HG03354 (cell line): ENCODE measurements around the gene LPO.
A peak's percentile ranks its signal among the peaks of the same experiment; 100 is the strongest.

Experiments used
- ATAC-seq: cut with Tn5 transposase; IDR thresholded peaks from one replicate; pipeline ENCODE4 v1.9.1; 2021; ENCODE audit warnings: mild to moderate bottlenecking; ENCODE audit not compliant: unreplicated experiment, poor library complexity, severe bottlenecking

Gene LPO

DNA sequence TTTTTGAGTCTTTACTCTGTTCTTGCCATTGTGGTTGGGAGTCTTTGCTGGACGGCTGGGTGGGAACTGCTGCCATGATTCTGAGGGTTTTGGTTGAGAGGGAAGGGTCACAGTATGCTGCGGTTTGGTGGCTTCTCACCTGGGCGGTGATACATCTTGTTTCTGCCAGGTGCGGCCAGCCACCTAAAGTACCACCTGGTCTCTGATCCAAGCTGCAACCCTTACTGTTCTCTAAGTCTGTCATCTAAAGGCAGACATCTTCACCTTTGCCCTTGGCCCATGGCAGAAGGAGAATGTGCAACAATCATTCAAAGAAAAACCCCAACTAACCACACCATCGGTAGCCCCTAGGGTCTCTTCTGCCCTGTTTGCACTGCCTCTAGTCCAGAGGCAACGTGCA, 62.0 kb downstream of the LPO start:
- ATAC-seq, result no peak

DNA sequence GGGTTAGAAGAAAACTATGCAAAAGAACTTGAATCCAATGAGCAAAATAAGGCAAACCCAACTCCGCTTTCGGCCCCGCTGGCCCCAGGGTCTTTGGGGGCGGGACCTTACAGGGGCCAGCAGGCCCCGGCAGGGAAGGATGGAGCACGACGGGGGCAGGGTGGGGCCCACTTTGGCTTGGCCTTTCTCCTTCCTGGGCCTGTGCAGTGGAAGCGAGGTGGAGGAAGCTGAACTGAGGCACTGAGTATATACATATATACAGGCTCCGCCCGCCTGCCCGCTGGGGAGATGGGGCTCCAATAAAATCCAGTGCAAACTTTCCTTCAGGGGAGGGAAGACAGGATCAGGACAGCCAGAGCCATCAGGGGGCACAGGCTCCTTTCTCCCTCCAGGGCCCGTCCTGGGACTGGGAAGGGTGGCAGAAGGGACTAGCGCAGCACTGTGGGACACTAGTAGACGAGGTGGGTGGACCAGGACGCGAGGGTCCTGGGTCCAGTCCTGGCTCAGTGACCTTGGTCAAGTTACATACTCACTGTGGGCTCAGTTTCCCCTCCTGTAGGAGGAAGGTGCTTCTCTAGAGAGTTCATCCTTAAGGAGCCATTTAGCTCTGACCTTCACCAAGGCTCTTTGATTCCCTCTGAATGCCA, 63.2 kb downstream of the LPO start:
- ATAC-seq, result no peak

DNA sequence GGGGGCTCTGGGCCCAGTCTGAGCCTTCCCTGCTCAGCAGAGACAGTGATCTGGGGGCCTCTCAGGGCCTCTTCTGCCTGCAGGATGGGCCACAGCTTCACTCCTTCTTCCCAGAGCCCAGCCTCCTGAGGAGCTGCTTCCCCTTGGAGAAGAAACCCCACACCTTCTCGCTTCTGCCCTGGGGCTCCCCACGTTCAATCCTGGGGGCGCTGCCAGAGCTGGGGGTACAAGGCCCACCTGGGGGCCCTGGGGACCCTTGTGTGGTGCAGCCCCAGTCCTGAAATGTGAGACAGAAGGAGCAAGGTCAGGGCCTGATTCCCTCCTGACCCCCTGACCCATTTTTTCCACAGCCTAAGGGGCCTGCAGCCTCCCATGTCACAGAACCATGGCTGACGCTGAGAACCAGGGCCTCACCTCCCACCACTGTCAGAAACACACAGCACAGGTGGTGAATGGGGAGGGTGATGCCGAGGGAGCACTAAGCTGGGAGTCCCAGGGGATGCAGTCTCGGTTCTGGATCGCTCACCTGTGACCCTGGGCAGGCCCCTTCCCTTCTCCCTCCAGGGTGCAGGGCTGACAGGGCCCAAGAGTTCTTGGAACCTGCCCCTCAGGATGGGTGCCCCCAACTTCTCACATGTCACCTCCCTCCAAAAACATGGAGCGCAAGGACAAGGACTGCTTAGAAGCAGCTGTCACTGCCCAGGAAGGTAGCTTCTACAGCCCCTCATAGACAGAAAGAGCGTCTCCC, 64.0 kb downstream of the LPO start:
- ATAC-seq, result no peak

DNA sequence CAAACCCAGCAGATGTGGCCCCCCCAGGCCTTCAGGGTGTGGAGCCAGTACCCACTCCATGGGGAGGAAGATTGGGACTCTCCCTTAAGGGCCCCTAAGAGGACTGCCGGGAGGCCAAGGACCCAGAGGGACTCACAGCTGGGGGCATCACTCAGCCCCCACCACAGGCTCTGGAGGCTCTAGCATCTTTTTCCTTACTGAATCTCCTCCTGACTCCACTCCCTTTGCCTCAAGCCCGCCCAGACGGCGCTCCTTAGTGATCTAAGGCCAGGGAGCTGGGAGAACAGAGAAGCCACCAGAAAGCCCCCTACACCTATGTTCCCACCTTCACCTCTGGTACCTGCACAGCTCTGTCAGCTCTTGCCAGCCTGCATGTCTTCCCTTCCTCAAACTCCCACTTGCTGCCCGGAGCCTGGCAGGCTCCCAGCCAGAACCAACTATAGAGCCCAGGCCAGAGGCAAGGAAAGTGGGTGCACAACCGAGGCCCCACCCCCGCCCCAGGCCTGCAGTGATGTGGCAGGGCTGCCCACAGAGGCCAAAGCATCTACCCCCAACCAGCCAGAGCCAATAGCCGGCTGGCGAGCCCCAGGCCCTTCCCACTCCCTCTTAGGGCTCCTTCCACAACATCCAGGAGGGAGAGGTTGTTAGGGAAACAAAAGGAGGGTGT, 64.7 kb downstream of the LPO start:
- ATAC-seq, result no peak

DNA sequence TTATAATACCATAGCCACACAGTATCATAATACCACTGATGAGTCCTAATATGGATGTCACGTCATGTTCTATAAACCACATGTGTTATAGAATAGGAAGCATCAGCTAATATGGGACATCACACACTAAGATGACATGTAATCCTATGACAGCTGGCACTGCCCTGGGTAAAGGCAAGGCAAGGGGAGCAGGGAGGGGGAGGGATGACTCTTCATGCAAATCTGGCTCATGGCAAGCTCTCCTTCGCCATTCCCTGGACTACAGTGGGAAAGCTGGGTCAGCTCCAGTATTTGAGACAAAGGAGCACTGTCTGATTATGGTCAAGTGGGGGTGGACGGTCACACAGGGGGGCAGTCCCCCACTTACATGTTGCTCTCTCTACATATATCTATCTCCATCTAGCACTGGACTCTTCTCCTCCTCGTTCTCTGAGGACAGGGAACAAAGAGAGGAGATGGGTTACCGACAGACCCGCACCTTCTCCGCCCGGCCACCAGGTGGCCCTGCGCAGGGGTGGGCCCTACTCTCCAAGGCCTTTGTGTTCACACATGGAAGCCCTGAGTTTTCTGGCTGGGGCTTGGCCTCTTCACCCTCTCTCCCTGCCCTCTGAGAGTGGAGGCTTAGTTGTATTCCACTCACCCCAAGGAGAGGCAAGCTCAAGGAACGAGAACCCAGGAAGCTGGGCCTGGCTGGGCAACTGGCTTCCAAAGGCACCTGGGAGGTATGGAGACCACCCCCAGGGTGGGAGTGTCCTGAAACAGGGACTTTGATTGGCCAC, 65.8 kb downstream of the LPO start:
- peak; percentile 55 for ATAC-seq

DNA sequence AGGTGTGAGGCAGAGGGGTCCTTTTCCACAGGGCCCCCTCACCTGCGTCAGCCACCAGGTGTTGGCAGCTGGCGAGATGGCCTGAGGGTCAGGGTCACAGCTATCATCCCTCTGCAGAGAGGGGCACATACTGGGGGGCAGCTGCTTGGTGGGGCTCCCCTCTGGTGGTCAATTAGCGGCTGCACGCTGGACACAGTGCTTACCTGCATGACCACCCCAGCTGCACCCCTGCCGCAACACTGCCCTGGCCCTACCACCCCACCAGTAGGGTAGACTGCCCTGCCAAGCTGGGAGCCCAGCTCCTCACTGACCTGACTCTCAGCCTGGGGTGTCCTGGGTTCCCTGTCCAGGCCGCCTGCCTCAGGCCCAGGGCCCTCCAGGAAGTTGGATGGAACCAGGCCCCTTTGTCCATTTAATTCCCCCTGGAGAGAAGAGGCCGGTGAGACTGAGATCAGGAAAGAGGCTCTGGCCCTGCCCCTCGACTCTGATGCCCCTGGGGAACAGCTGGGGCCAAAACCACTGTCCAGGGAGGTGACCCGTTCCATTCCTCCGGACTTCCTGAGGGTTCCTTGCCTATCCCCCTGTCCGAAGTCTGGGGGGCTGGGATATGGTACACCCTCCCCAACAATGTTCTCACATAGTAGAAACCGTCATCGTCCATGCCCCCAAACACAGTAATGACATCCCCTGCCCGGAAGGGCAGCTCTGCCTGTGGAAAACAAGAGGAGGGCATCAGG, 66.5 kb downstream of the LPO start:
- ATAC-seq, result no peak

DNA sequence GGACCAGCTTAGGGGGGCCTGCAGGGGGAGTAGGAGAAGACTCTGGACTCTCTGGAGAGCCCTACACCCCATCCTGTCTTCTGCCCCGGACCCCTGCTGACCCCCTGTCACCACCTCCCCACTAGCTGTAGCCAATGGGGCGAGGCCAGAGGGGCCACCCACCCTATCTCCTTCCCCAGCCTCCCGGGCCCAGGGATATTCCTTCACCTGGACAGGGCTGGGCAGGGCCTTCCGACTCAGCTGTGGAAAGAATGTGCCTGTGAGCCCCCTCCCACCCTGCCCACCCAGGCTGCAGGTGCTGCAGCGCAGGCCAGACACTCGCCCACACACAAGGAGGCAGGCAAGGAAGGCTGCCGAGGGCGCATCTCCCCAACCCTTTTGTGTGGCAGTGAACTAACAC, 67.2 kb downstream of the LPO start:
- no peak for ATAC-seq

DNA sequence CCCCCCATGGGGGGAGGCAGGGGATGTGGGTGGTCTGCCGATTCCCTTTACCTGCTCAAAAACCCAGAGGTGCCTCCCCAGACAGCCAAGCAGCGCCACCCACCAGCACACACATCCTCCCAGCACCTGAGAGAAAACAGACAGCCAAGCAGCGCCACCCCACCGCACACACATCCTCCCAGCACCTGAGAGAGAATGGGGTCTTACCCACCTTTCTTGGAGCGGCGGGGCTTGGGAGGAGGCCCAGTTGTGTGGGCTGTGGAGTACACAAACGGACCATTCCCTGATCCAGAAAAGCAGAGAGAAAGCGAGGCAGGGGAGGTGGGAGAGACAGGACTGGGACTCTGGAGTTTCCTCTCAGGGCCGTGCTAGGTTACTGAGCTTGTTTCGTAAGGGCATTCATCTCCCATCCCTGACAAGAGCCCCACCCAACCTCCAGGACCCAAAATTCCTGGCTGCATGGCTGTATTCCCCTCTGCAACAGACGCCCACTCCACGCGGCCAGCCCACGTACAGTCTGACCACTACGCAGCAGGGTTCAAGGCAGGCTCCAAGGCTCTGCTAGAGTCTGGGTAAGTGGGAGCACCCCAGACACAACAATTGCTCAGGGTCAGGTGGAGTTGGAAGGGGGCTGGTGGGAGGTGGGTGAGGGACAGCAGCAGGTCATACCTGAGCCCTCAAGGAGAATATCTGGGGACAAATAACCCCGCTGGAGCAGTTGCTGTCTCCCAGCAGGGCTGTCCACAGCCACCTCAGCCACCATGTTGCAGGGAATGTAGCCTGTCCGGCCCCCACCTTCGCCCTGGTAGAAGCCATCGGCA, 68.0 kb downstream of the LPO start:
- no peak for ATAC-seq

DNA sequence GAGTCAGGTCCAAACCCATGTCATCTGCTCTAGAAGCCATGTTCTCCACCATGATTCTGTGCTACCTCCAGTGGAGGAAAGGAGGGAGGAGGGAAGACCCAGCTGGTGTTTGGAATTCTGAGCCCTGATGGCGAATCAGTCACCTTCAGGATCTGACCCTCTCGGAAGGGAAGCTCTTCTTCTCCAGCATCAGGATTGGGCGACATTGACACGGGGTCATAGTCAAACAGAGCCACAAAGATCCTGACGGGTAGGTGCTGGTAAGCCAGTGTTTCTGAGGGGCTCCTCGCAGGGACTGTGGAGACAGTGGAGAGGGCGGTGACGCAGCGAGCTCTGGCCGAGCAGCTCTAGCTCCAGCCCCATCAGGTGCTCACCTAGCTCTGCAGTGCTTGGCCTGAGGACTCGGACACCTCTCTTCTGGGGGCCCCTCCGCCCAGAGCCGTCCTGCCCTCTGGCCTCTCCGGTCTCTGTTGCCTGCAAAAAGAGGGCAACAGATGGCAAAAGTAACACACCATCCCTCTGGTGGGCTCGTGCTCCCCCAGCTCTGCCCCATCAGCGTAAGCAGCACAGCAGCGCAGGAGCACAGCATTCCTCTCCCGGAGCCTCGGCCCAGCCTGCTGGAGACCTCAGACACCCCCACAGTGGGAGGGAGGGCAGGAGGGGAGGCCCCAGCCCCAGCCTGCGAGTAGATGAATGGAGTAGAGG, 69.2 kb downstream of the LPO start:
- no peak for ATAC-seq

DNA sequence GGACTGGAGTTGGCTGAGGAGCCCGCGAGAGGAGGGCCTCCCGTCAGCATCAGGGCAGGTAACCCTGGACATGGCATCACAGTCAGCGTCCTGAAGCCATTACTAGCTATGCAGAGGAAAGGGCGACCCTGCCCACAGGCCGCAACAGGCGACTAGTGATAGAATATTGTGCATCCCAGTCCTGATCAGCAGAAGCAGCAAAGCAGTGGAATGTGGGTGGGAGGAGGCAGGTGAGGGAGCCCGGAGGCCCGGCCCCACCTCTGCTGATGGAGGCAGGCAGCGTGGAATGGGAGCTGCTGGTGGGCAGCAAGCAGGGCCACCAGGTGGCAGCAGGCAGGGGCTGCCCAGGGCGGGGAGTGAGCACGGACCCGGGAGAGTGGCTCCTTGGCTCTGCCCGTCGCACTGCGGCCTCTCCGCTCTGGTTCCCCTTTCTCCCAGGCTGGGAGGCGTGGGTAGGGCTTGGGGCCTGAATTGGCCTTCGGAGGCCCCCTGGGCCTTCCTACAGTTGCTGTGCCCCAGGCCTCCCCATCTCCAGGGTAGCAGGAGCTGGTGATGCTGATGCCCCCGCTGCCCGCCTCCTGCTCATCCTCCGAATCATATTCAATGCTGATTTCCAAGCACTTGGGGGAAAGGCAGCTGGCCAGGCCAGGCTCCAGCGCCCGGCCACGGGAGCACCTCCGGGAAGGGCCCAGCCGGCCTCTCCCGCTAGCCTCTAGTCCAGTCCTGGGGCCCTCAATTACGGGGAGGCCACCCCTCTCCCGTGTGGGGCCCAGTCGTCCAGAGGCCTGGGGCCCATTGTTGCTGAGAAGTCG, 70.0 kb downstream of the LPO start:
- no peak for ATAC-seq

DNA sequence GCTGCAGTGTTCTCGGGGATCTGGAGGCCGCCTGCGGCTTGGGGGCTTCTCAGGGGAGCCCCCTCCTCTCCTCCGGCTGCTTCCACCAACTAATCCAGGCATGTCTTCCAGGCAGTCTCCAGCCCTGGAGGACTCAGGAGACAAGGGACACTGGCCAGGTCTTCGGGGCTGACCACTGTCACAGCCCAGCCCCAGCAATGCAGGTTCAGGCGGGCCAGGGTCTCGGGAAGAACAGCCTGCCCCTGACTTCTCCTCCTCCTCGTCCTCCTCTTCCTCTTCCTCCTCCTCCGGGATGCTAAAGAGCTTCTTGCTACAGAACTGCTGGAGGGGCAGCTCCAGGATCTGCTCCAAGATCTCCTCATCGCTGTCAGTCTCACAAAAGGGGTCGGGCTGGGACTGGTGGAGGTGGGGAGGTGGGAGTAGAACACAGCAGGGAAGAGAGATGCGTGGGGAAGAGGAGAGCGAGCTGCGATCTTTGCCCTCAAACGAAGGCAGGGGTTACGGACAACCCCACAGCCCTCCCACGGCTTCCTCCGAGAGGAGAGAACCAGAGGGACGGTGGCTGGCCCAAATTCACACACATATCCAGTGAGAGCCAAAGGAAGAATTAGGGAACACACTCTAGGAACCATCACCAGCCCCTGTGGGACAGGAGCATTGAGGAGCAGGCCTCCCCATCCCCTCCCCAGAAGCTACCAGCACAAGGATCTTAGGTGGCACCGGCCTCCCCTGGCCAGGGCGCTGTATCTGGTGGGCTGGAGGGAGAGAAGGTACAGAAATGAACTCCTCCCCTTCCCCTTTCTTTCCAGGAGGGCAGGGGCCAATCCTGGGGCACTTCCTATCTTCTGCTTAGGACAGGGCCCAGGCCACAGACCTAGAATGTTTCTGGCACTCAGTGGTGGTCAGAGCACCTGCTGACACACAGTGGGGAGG, 70.9 kb downstream of the LPO start:
- ATAC-seq, result no peak

DNA sequence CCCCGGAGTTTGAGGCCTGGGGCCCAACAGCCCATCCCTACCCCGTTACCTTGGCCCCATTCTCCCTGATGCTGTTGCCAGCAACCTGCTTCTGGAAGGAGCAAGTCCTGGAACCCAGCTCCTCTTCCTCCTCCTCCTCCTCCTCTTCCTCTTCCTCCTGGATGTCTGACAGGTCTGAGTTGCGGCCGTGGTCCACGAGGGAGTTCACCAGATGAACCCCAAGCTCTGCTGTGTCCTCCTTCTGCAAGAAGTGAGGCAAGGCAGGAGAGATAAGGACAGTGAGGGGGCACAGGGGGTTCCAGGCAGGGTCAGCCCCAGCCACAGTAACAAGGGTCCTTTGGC, 71.5 kb downstream of the LPO start:
- ATAC-seq, result no peak

DNA sequence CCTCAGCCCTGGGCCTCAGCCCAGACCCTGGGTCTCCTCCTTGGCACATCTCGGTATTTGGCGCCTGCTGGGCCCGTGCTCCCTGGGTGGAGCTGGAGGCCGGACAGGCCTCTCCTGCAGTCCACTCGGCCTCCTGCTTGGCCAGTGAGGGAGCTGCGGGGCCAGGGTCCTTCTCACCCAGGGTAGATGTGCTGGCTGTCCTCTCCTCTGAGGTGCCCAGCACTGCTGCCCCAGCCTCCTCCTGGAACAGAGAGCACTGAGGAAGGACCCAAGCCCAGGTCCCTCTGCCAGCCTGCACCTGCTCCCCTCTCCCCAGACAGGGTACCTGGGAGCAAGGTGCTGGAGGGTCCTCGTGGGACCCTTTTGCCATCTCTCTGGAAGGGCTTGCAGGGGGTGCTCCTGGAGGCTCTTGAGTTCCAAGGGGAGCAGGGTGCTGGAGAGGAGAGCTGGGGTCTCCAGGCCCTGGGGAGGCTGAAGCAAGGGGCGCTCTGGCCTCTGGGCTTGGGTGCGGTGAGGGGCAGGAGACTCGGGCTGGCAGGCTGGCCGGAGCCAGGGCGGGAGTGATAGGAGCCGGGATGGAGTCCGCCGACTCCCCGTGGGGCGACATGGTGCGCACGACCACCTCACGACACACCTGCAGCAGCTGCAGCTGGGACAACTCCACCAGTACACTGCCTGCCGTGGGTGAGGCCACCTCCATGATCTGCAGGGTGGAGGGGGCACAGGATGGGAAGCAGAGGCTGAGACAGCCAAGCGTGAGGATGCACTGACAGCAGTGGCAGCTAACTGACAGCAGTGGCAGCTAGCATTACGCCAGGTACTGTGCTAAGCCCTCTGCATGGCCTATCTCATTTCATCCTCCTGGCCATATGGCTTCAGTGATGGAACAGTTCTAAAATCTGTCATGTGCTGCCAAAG, 72.4 kb downstream of the LPO start:
- ATAC-seq, result no peak

DNA sequence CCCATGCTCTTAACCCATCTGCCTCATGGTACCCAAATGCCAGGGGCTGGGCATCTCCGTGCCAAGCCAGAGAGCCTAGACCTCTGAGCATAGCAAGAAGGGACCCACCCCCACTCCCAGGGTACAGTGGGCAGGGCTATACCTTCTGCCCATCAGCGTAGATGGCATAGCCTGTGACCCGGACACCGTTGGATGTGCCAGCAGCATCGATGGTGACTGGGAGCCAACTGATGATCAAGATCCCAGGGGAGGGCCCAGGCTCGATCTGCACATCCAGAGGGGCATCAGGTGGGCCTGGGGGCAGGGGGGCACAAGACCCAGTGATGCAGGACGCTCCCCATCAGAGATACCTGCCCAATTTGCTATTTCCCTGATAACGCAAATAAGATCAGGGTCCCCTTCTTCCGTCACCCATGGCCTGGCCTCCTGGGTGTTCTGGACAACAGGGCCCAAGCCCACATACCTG, 73.1 kb downstream of the LPO start:
- no peak for ATAC-seq

DNA sequence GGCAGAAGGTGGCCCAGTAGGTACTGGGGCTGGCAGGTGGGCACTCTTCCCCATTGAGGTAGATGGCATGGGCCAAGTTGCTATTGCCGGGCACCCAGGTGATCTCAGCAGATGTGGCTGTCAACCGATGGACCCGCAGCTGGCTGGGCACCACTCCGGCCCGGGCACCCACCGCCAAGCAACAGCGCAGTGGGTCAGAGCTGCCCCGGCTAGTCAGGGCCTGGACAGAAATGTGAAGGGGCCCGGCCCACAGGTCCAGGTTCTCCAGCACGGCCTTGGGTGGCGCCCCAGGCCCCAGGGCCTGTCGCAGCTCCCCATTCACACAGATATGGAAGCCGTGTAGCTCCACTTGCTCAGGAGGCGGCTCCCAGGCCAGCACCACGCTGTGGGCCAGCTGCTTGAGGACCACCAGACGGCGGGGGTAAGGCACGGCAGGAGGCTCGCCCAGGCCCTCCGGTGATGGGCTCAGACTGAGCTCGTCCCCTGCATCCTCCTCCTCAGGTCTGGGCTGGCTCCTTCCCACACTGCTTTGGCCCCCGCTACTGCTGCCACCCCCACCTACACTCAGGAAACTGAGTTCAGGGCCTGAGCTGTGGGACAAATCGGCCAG, 73.7 kb downstream of the LPO start:
- no peak for ATAC-seq
